Measurements from ENCODE around the gene ZNF148.

DNA sequence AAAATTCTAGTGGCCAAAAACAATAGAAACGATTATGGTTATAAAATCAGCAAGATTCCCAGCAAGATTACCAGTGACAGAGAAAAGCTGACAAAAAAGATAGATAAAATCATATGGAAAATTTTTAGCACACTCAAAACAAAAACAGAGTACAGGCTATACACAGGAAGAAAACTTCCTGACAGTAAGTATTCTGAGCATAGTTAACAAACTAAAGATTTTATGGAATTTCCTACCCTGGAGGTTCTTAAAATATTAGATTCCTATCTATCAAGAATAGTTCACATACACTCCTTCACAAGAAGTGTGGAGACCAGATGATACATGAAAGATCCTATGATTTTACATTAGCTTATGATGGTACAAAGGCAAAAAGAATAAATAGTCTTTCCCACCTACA lies 50.8 kb downstream of the ZNF148 start:
- no peak for TF ChIP-seq POLR2A (IDR thresholded peaks at IDR 0.05)
- TF ChIP-seq, protein P1, sequence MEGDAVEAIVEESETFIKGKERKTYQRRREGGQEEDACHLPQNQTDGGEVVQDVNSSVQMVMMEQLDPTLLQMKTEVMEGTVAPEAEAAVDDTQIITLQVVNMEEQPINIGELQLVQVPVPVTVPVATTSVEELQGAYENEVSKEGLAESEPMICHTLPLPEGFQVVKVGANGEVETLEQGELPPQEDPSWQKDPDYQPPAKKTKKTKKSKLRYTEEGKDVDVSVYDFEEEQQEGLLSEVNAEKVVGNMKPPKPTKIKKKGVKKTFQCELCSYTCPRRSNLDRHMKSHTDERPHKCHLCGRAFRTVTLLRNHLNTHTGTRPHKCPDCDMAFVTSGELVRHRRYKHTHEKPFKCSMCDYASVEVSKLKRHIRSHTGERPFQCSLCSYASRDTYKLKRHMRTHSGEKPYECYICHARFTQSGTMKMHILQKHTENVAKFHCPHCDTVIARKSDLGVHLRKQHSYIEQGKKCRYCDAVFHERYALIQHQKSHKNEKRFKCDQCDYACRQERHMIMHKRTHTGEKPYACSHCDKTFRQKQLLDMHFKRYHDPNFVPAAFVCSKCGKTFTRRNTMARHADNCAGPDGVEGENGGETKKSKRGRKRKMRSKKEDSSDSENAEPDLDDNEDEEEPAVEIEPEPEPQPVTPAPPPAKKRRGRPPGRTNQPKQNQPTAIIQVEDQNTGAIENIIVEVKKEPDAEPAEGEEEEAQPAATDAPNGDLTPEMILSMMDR (IDR thresholded peaks at IDR 0.05): no peak
